HG02678 (cell line): Measurements from ENCODE around the gene ZNF786.
"Not testable (repeated sequence)": the region's sequence is repeated elsewhere in the genome, so short reads cannot be mapped to it uniquely, and the experiment has no call there.

Source experiments
- ATAC-seq: cut with Tn5 transposase; IDR thresholded peaks from one replicate; pipeline ENCODE4 v1.9.1; 2021; ENCODE audit warnings: mild to moderate bottlenecking, moderate library complexity; ENCODE audit not compliant: unreplicated experiment

Gene ZNF786

GRCh38 chr7:149085866-149086265, 4.7 kb downstream of the ZNF786 start:
- no peak for ATAC-seq

GRCh38 chr7:149084407-149084806, 6.1 kb downstream of the ZNF786 start:
- ATAC-seq = no peak

GRCh38 chr7:149081914-149082313, 8.6 kb downstream of the ZNF786 start:
- no peak for ATAC-seq

- ATAC-seq = no peak
Observed at GRCh38 chr7:149077594-149077993, 12.9 kb downstream of the ZNF786 start.

GRCh38 chr7:149075286-149075685, 15.2 kb downstream of the ZNF786 start:
- ATAC-seq = no peak

- ATAC-seq = no peak
Observed at GRCh38 chr7:149074116-149074885, 16.2 kb downstream of the ZNF786 start.

- no peak for ATAC-seq
Observed at GRCh38 chr7:149072438-149072775, 18.1 kb downstream of the ZNF786 start.

- ATAC-seq = no peak
Observed at GRCh38 chr7:149071641-149072437, 18.7 kb downstream of the ZNF786 start.

GRCh38 chr7:149071182-149071635, 19.3 kb downstream of the ZNF786 start:
- no peak for ATAC-seq

GRCh38 chr7:149070372-149071125, 20.0 kb downstream of the ZNF786 start:
- no peak for ATAC-seq

- no peak for ATAC-seq
Observed at GRCh38 chr7:149067869-149068268, 22.6 kb downstream of the ZNF786 start.

GRCh38 chr7:149063476-149063875, 27.0 kb downstream of the ZNF786 start:
- ATAC-seq = no peak

GRCh38 chr7:149062217-149062899, 28.2 kb downstream of the ZNF786 start:
- not testable (repeated sequence) for ATAC-seq

- ATAC-seq = no peak
Observed at GRCh38 chr7:149060156-149060555, 30.4 kb downstream of the ZNF786 start.

- no peak for ATAC-seq
Observed at GRCh38 chr7:149053885-149054284, 36.6 kb downstream of the ZNF786 start.

- ATAC-seq = no peak
Observed at GRCh38 chr7:149053384-149053783, 37.1 kb downstream of the ZNF786 start.

- ATAC-seq = no peak
Observed at GRCh38 chr7:149050941-149051340, 39.6 kb downstream of the ZNF786 start.

- no peak for ATAC-seq
Observed at GRCh38 chr7:149048805-149049204, 41.7 kb downstream of the ZNF786 start.

- ATAC-seq = no peak
Observed at GRCh38 chr7:149046416-149046815, 44.1 kb downstream of the ZNF786 start.

GRCh38 chr7:149043936-149044335, 46.6 kb downstream of the ZNF786 start:
- no peak for ATAC-seq

GRCh38 chr7:149041350-149041749, 49.2 kb downstream of the ZNF786 start:
- no peak for ATAC-seq
